HEK293 (cell line): ENCODE results near the gene NEURL2.

Experiments used
- CTCF ChIA-PET: fragments of 350-600 bp; formaldehyde crosslinking; extraction: SDS; loops from one replicate; lab custom pipeline; 2021; ENCODE audit warnings: antibody characterized with exemption; lab: Yijun Ruan, JAX
- POLR2A ChIA-PET: fragments of 300-600 bp; formaldehyde crosslinking; extraction: SDS; loops from one replicate; lab custom pipeline; 2020; ENCODE audit warnings: antibody characterized with exemption, inconsistent platforms; lab: Yijun Ruan, JAX
- H3K27ac ChIP-seq: fragments of 200-500 bp; sonication (Bioruptor generic); 2 replicates; pipeline ENCODE4 v1.5.1; 2014; ENCODE audit warnings: low read depth, low read length, control low read depth, inconsistent platforms; ENCODE audit errors: extremely low read depth
- H3K36me3 ChIP-seq, 2 experiments: fragments of 200-500 bp in 1 of 2; sonication (Bioruptor generic) in 1 of 2; 1 replicate in 1 of 2; 2 replicates in 1 of 2; pipeline ENCODE4 v1.5.1; 2014 to 2017; ENCODE audit warnings: inconsistent platforms in 2 of 2, low read length in 2 of 2; ENCODE audit not compliant: control insufficient read depth in 2 of 2, insufficient read depth in 1 of 2
- H3K4me1 ChIP-seq: fragments of 200-500 bp; sonication (Bioruptor generic); 2 replicates; pipeline ENCODE4 v1.5.1; 2014; ENCODE audit warnings: mild to moderate bottlenecking, low read length, inconsistent platforms; ENCODE audit not compliant: control insufficient read depth, insufficient read depth
- H3K4me3 ChIP-seq: 2 replicates; pipeline ENCODE4 v1.5.1; 2011; ENCODE audit warnings: low read depth, mild to moderate bottlenecking, control low read depth, low read length, moderate library complexity
- H3K9me3 ChIP-seq: fragments of 200-500 bp; sonication (Bioruptor generic); 2 replicates; pipeline ENCODE4 v1.5.1; 2014; ENCODE audit warnings: low read depth, low read length, inconsistent platforms; ENCODE audit not compliant: control insufficient read depth, insufficient read depth
- KLF10 ChIP-seq: fragments of 450-650 bp; IDR thresholded peaks from 2 replicates; pipeline ENCODE4 v1.5.1; 2018; ENCODE audit warnings: missing biosample characterization, mild to moderate bottlenecking, missing genetic modification characterization
- KLF16 ChIP-seq: fragments of 450-650 bp; formaldehyde crosslinking; IDR thresholded peaks from 2 replicates; pipeline ENCODE4 v1.5.1; 2017; ENCODE audit warnings: missing biosample characterization, missing genetic modification characterization
- MEIS1 ChIP-seq: sonication (generic); formaldehyde crosslinking; IDR thresholded peaks from 2 replicates; pipeline ENCODE4 v1.8.1; 2022; ENCODE audit warnings: missing genetic modification reagents, mild to moderate bottlenecking, borderline replicate concordance
- OSR2 ChIP-seq: fragments of 450-650 bp; formaldehyde crosslinking; IDR thresholded peaks from 2 replicates; pipeline ENCODE4 v1.5.1; 2016; ENCODE audit warnings: missing biosample characterization, missing genetic modification characterization
- TRIM28 ChIP-seq: IDR thresholded peaks from 2 replicates; pipeline ENCODE4 v1.6.1; 2011; ENCODE audit warnings: low read length, control low read depth, borderline replicate concordance
- ZFHX2 ChIP-seq: fragments of 450-650 bp; formaldehyde crosslinking; conservative IDR thresholded peaks from 2 replicates; pipeline ENCODE4 v1.5.1; 2016; ENCODE audit warnings: missing biosample characterization, missing genetic modification characterization
- ZNF146 ChIP-seq: fragments of 450-650 bp; formaldehyde crosslinking; IDR thresholded peaks from 2 replicates; pipeline ENCODE4 v1.5.1; 2016; ENCODE audit warnings: missing biosample characterization, missing genetic modification characterization
- ZNF23 ChIP-seq: fragments of 450-650 bp; formaldehyde crosslinking; IDR thresholded peaks from 2 replicates; pipeline ENCODE4 v1.5.1; 2016; ENCODE audit warnings: missing biosample characterization, missing genetic modification characterization, borderline replicate concordance
- ZNF324 ChIP-seq: fragments of 450-650 bp; formaldehyde crosslinking; IDR thresholded peaks from 2 replicates; pipeline ENCODE4 v1.5.1; 2016; ENCODE audit warnings: missing biosample characterization, missing genetic modification characterization
- ZNF394 ChIP-seq: fragments of 450-650 bp; formaldehyde crosslinking; IDR thresholded peaks from 2 replicates; pipeline ENCODE4 v1.5.1; 2016; ENCODE audit warnings: missing biosample characterization, missing genetic modification characterization, mild to moderate bottlenecking, moderate library complexity, borderline replicate concordance
- ZNF561 ChIP-seq: fragments of 450-650 bp; IDR thresholded peaks from 2 replicates; pipeline ENCODE4 v1.5.1; 2018; ENCODE audit warnings: missing biosample characterization, missing genetic modification characterization, borderline replicate concordance
- ZNF677 ChIP-seq: fragments of 450-650 bp; IDR thresholded peaks from 2 replicates; pipeline ENCODE4 v1.5.0; 2018; ENCODE audit warnings: missing biosample characterization, mild to moderate bottlenecking, missing genetic modification characterization, moderate library complexity
- ZSCAN23 ChIP-seq: fragments of 450-650 bp; formaldehyde crosslinking; IDR thresholded peaks from 2 replicates; pipeline ENCODE4 v1.5.1; 2016; ENCODE audit warnings: missing biosample characterization, missing genetic modification characterization
- TF ChIP-seq, protein P1 (sequence below): fragments of 450-650 bp; IDR thresholded peaks from 2 replicates; pipeline ENCODE4 v1.5.1; 2018; ENCODE audit warnings: missing biosample characterization, missing genetic modification characterization
- TF ChIP-seq, protein P2 (sequence below): fragments of 450-650 bp; formaldehyde crosslinking; IDR thresholded peaks from 2 replicates; pipeline ENCODE4 v1.5.1; 2016; ENCODE audit warnings: missing biosample characterization, missing genetic modification characterization
- TF ChIP-seq, protein P3 (sequence below): fragments of 450-650 bp; formaldehyde crosslinking; IDR thresholded peaks from 2 replicates; pipeline ENCODE4 v1.5.1; 2017; ENCODE audit warnings: missing biosample characterization, mild to moderate bottlenecking, missing genetic modification characterization, moderate library complexity
- TF ChIP-seq, protein P4 (sequence below): fragments of 450-650 bp; formaldehyde crosslinking; IDR thresholded peaks from 2 replicates; pipeline ENCODE4 v1.5.1; 2016; ENCODE audit warnings: missing biosample characterization, missing genetic modification characterization
- TF ChIP-seq, protein P5 (sequence below): fragments of 450-650 bp; formaldehyde crosslinking; IDR thresholded peaks from 2 replicates; pipeline ENCODE4 v1.5.1; 2017; ENCODE audit warnings: missing biosample characterization, missing genetic modification characterization
- TF ChIP-seq, protein P6 (sequence below): fragments of 450-650 bp; formaldehyde crosslinking; IDR thresholded peaks from 2 replicates; pipeline ENCODE4 v1.5.1; 2016; ENCODE audit warnings: missing biosample characterization, missing genetic modification characterization

The NEURL2 gene

DNA sequence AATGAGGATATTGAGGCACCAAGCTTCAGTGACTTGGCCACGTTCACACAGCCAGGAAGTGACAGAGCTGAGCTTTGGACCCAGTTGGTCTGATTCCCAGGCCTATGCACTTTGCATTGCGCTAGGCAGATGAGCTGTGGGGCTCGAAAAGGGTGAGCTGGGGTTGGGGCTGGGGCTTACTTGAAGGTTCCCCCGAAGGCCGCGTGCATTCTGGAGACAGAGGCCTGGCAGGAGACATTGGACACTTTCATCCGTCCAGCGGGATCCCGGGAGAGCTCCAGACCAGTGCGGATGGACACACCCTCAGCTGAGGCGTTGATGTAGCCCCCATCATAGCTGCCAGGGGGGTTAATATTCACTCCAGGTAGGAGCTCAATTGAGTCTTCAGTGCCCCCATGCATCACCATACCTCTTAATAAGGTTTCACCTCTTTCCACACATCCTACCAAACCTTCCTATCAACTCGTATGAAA, 18.4 kb upstream of the NEURL2 start:
- Histone ChIP-seq H3K27ac (no peak overlapping the region), H3K4me3 (no peak overlapping the region), H3K9me3 (no peaks in the 10 kb centered on the region), H3K4me1 (no peaks in the 10 kb centered on the region), H3K36me3 (no peaks in the 10 kb centered on the region)
- ChIA-PET POLR2A (interaction anchor here (0.7 kb wide), 2 partner anchors 29 to 63 kb away, joined by 3 read pairs; no protein-coding TSS in a partner anchor), CTCF (interaction anchor here (0.8 to 0.9 kb wide), 2 partner anchors 19 to 61 kb away, joined by 3 to 4 read pairs; no protein-coding TSS in a partner anchor)
- no peak for TF ChIP-seq ZNF677 (tag by site-specific recombination)
- no peak for TF ChIP-seq MEIS1 (CRISPR knock-in tag)
- no peak for TF ChIP-seq KLF10

DNA sequence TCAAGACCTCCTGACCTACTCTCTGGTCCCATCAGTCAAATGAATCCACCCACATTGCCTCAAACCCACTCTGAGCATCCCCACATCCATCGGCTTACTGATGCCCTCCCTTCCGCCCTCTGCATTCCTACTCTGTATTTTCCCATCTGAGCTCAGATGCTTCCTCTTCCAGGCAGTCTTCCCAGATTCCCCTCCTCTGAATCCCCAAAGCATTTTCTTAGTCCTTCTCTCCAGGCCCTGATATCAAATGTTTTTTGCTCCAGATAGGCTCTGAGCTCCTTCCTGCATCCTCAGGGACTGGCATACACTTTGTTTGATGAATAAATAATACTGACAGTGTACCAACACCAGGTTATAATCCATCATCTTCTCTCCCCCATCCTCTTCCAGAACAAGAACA, 17.1 kb upstream of the NEURL2 start:
- ChIA-PET POLR2A (no interaction called here), CTCF (interaction anchor here (0.5 to 1.0 kb wide), 2 partner anchors 16 to 80 kb away, joined by 3 to 4 read pairs; no protein-coding TSS in a partner anchor)
- H3K9me3 ChIP-seq = no peaks in the 10 kb centered on the region
- H3K4me1 ChIP-seq = no peaks in the 10 kb centered on the region
- TF ChIP-seq, protein P1, sequence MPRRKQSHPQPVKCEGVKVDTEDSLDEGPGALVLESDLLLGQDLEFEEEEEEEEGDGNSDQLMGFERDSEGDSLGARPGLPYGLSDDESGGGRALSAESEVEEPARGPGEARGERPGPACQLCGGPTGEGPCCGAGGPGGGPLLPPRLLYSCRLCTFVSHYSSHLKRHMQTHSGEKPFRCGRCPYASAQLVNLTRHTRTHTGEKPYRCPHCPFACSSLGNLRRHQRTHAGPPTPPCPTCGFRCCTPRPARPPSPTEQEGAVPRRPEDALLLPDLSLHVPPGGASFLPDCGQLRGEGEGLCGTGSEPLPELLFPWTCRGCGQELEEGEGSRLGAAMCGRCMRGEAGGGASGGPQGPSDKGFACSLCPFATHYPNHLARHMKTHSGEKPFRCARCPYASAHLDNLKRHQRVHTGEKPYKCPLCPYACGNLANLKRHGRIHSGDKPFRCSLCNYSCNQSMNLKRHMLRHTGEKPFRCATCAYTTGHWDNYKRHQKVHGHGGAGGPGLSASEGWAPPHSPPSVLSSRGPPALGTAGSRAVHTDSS (tag by site-specific recombination) = no peak
- TF ChIP-seq KLF16 (tag by site-specific recombination) (no peak), ZNF561 (no peak), TRIM28 (no peak), ZNF394 (tag by site-specific recombination) (no peak), ZNF146 (tag by site-specific recombination) (no peak)
- TF ChIP-seq, protein P2, sequence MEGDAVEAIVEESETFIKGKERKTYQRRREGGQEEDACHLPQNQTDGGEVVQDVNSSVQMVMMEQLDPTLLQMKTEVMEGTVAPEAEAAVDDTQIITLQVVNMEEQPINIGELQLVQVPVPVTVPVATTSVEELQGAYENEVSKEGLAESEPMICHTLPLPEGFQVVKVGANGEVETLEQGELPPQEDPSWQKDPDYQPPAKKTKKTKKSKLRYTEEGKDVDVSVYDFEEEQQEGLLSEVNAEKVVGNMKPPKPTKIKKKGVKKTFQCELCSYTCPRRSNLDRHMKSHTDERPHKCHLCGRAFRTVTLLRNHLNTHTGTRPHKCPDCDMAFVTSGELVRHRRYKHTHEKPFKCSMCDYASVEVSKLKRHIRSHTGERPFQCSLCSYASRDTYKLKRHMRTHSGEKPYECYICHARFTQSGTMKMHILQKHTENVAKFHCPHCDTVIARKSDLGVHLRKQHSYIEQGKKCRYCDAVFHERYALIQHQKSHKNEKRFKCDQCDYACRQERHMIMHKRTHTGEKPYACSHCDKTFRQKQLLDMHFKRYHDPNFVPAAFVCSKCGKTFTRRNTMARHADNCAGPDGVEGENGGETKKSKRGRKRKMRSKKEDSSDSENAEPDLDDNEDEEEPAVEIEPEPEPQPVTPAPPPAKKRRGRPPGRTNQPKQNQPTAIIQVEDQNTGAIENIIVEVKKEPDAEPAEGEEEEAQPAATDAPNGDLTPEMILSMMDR (tag by site-specific recombination) = no peak
- TF ChIP-seq, protein P3, sequence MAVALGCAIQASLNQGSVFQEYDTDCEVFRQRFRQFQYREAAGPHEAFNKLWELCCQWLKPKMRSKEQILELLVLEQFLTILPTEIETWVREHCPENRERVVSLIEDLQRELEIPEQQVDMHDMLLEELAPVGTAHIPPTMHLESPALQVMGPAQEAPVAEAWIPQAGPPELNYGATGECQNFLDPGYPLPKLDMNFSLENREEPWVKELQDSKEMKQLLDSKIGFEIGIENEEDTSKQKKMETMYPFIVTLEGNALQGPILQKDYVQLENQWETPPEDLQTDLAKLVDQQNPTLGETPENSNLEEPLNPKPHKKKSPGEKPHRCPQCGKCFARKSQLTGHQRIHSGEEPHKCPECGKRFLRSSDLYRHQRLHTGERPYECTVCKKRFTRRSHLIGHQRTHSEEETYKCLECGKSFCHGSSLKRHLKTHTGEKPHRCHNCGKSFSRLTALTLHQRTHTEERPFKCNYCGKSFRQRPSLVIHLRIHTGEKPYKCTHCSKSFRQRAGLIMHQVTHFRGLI = no peak
- H3K36me3 ChIP-seq = no peaks in the 10 kb centered on the region
- no peak overlapping the region for H3K4me3 ChIP-seq
- H3K27ac ChIP-seq = no peak overlapping the region

DNA sequence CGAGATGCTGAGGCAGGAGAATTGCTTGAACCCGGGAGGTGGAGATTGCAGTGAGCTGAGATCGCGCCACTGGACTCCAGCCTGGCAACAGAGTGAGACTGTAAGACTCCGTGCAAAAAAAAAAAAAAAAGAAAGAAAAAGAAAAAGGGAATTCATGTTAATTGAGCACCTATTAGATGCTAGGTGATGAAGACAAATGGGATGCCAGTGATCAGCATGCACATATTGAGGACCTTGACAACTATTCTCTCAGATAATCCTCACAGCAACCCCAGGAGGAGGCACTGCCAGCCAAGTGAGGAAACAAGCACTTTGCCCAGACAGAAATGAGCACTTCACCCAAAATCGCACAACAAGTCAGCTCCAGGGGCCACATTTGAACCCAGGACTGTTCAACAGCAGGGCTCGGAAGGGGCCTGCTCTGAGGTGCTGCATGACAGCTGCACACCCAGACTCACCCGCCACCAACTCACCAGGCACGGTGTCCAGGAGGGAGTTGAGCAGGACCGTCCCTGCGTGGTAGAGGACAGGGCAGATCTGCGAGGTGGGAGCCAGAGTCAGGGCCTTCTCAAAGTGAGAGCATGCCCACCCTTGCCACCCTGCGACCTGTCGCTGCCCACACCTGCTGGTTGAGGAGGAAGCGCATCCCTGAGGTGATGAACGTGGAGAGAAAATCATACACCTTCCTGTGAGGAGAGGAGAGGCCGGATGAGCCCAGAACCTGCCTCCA, 16.4 kb upstream of the NEURL2 start:
- Histone ChIP-seq H3K27ac (no peak overlapping the region), H3K36me3 (no peaks in the 10 kb centered on the region), H3K4me3 (no peak overlapping the region), H3K9me3 (no peaks in the 10 kb centered on the region), H3K4me1 (no peaks in the 10 kb centered on the region)
- POLR2A ChIA-PET = no interaction called here
- CTCF ChIA-PET = interaction anchor here (0.5 to 1.0 kb wide), 3 partner anchors 15 to 142 kb away, joined by 3 to 4 read pairs (median 4); no protein-coding TSS in a partner anchor
- TF ChIP-seq ZFHX2 = no peak
- no peak for TF ChIP-seq ZSCAN23 (tag by site-specific recombination)
- TF ChIP-seq OSR2 (tag by site-specific recombination) = no peak
- no peak for TF ChIP-seq ZNF324 (tag by site-specific recombination)
- TF ChIP-seq, protein P4, sequence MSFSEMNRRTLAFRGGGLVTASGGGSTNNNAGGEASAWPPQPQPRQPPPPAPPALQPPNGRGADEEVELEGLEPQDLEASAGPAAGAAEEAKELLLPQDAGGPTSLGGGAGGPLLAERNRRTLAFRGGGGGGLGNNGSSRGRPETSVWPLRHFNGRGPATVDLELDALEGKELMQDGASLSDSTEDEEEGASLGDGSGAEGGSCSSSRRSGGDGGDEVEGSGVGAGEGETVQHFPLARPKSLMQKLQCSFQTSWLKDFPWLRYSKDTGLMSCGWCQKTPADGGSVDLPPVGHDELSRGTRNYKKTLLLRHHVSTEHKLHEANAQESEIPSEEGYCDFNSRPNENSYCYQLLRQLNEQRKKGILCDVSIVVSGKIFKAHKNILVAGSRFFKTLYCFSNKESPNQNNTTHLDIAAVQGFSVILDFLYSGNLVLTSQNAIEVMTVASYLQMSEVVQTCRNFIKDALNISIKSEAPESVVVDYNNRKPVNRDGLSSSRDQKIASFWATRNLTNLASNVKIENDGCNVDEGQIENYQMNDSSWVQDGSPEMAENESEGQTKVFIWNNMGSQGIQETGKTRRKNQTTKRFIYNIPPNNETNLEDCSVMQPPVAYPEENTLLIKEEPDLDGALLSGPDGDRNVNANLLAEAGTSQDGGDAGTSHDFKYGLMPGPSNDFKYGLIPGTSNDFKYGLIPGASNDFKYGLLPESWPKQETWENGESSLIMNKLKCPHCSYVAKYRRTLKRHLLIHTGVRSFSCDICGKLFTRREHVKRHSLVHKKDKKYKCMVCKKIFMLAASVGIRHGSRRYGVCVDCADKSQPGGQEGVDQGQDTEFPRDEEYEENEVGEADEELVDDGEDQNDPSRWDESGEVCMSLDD (tag by site-specific recombination) = no peak
- TF ChIP-seq ZNF23 (tag by site-specific recombination) = no peak
- TF ChIP-seq, protein P5, sequence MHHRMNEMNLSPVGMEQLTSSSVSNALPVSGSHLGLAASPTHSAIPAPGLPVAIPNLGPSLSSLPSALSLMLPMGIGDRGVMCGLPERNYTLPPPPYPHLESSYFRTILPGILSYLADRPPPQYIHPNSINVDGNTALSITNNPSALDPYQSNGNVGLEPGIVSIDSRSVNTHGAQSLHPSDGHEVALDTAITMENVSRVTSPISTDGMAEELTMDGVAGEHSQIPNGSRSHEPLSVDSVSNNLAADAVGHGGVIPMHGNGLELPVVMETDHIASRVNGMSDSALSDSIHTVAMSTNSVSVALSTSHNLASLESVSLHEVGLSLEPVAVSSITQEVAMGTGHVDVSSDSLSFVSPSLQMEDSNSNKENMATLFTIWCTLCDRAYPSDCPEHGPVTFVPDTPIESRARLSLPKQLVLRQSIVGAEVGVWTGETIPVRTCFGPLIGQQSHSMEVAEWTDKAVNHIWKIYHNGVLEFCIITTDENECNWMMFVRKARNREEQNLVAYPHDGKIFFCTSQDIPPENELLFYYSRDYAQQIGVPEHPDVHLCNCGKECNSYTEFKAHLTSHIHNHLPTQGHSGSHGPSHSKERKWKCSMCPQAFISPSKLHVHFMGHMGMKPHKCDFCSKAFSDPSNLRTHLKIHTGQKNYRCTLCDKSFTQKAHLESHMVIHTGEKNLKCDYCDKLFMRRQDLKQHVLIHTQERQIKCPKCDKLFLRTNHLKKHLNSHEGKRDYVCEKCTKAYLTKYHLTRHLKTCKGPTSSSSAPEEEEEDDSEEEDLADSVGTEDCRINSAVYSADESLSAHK = no peak
- TF ChIP-seq, protein P6, sequence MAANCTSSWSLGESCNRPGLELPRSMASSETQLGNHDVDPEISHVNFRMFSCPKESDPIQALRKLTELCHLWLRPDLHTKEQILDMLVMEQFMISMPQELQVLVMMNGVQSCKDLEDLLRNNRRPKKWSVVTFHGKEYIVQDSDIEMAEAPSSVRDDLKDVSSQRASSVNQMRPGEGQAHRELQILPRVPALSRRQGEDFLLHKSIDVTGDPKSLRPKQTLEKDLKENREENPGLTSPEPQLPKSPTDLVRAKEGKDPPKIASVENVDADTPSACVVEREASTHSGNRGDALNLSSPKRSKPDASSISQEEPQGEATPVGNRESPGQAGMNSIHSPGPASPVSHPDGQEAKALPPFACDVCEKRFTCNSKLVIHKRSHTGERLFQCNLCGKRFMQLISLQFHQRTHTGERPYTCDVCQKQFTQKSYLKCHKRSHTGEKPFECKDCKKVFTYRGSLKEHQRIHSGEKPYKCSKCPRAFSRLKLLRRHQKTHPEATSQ (tag by site-specific recombination) = no peak
